Endothelial cell of umbilical vein (primary cell): ENCODE results near the gene NUP62CL. TPM values are rescaled to one million over a fixed set of nuclear protein-coding genes. Genes with fewer than 3 reads are reported as not detected.

ENCODE experiments used
- BruUV-seq: library from RNA; stranded (reverse); fragments of 400-500 nt; replicated peaks from 2 replicates; lab custom pipeline; 2021; lab: Mats Ljungman, UMichigan
- CTCF ChIA-PET: fragments of 300-600, 350-600 bp; sonication (Branson Sonifier 250); formaldehyde crosslinking; loops from one replicate; lab custom pipeline; 2021; ENCODE audit warnings: antibody characterized with exemption, inconsistent platforms; lab: Charles Lee
- POLR2A ChIA-PET: fragments of 300-600, 350-600 bp; sonication (Branson Sonifier 250); formaldehyde crosslinking; loops from one replicate; lab custom pipeline; 2021; ENCODE audit warnings: antibody characterized with exemption, inconsistent platforms; lab: Charles Lee
- DNase-seq: peaks from one replicate; pipeline ENCODE4 v3.0.0-alpha.2; 2011; ENCODE audit warnings: low read depth, low spot score
- FAIRE-seq: peaks from 2 replicates; lab custom pipeline; 2011; peaks lifted over from hg19 to GRCh38; lab: Jason Lieb, UNC
- H2AFZ ChIP-seq: 2 replicates; pipeline ENCODE4 v1.6.0; 2012; ENCODE audit warnings: low read depth, low read length, control low read depth, inconsistent platforms
- H3K27ac ChIP-seq: 2 replicates; pipeline ENCODE4 v1.5.1; 2011; ENCODE audit warnings: low read depth, mild to moderate bottlenecking, control low read depth, low read length, moderate library complexity; ENCODE audit not compliant: insufficient read depth
- H3K27me3 ChIP-seq, 2 experiments: 2 replicates each; pipeline versions ENCODE4 v1.6.0 to v1.6.1; 2011; ENCODE audit warnings: low read length in 2 of 2, mixed read lengths in 1 of 2; ENCODE audit not compliant: control insufficient read depth in 2 of 2, insufficient read depth in 2 of 2
- H3K36me3 ChIP-seq, 2 experiments: 2 replicates in 1 of 2; 3 replicates in 1 of 2; pipeline ENCODE4 v1.5.1; 2011; ENCODE audit warnings: low read length in 2 of 2, mild to moderate bottlenecking in 1 of 2, moderate library complexity in 1 of 2; ENCODE audit not compliant: control insufficient read depth in 2 of 2, insufficient read depth in 2 of 2; ENCODE audit errors: extremely low read depth in 1 of 2
- H3K4me1 ChIP-seq: 3 replicates; pipeline ENCODE4 v1.5.1; 2011; ENCODE audit warnings: mild to moderate bottlenecking, low read length; ENCODE audit not compliant: control insufficient read depth, insufficient read depth; ENCODE audit errors: extremely low read depth
- H3K4me2 ChIP-seq: 2 replicates; pipeline ENCODE4 v1.6.1; 2011; ENCODE audit warnings: low read length, control low read depth, mixed read lengths; ENCODE audit not compliant: insufficient read depth
- H3K4me3 ChIP-seq, 3 experiments: fragments of 200-600 bp in 1 of 3; sonication (generic), shearing (Covaris generic) in 1 of 3; replicated peaks in 1 of 3; 2 replicates each; pipeline ENCODE4 v1.5.1; 2011 to 2016; ENCODE audit warnings: control low read depth in 3 of 3, low read length in 3 of 3, mild to moderate bottlenecking in 2 of 3, inconsistent platforms in 1 of 3, low read depth in 1 of 3, moderate library complexity in 1 of 3; ENCODE audit not compliant: insufficient read depth in 1 of 3
- H3K79me2 ChIP-seq: 2 replicates; pipeline ENCODE4 v1.6.0; 2012; ENCODE audit warnings: low read length, inconsistent platforms; ENCODE audit not compliant: control insufficient read depth, insufficient read depth
- H3K9ac ChIP-seq: replicated peaks from 2 replicates; pipeline ENCODE3; 2011; ENCODE audit warnings: low read length, control low read depth; ENCODE audit not compliant: insufficient read depth; ENCODE audit errors: extremely low read depth
- H3K9me1 ChIP-seq: replicated peaks from 3 replicates; pipeline ENCODE4 v1.6.0; 2011; ENCODE audit warnings: mild to moderate bottlenecking, low read length; ENCODE audit not compliant: control insufficient read depth, insufficient read depth; ENCODE audit errors: extremely low read depth
- H3K9me3 ChIP-seq: replicated peaks from 2 replicates; pipeline ENCODE4 v1.5.1; 2012; ENCODE audit warnings: low read length, inconsistent platforms; ENCODE audit not compliant: control insufficient read depth, insufficient read depth
- H4K20me1 ChIP-seq: replicated peaks from 2 replicates; pipeline ENCODE3; 2011; ENCODE audit warnings: mild to moderate bottlenecking, low read length; ENCODE audit not compliant: control insufficient read depth, insufficient read depth; ENCODE audit errors: extremely low read depth
- CTCF ChIP-seq, 2 donors: IDR thresholded peaks; 1 replicate in 1 of 2; 2 replicates in 1 of 2; pipeline ENCODE4 v1.5.1; 2011; ENCODE audit warnings: low read length in 2 of 2, mild to moderate bottlenecking in 2 of 2, moderate library complexity in 2 of 2, control low read depth in 1 of 2, inconsistent platforms in 1 of 2, low read depth in 1 of 2; ENCODE audit not compliant: insufficient read depth in 1 of 2; ENCODE audit errors: extremely low read depth in 1 of 2
- EZH2 ChIP-seq: IDR thresholded peaks from 2 replicates; pipeline ENCODE4 v1.6.1; 2012; ENCODE audit warnings: borderline replicate concordance, low read depth, mild to moderate bottlenecking, moderate library complexity, low read length, inconsistent platforms; ENCODE audit not compliant: severe bottlenecking
- MYC ChIP-seq: IDR thresholded peaks from one replicate; pipeline ENCODE4 v1.6.1; 2011; ENCODE audit warnings: mild to moderate bottlenecking, low read depth, low read length
- POLR2A ChIP-seq: IDR thresholded peaks from 2 replicates; pipeline ENCODE4 v1.6.1; 2012; ENCODE audit warnings: low read depth, mild to moderate bottlenecking, control low read depth, low read length
- POLR2AphosphoS5 ChIP-seq: IDR thresholded peaks from 2 replicates; pipeline ENCODE4 v1.6.1; 2012; ENCODE audit warnings: low read depth, mild to moderate bottlenecking, control low read depth, low read length, moderate library complexity; ENCODE audit not compliant: insufficient read depth
- dilution Hi-C: fragments of 300-500 bp; cut with MboI; formaldehyde crosslinking; loops from one replicate; pipeline ENCODE4 v1.15.0; 2019; ENCODE audit warnings: low sequenced_read_pairs; ENCODE audit not compliant: extremely low pct_ligation_motif_present
- intact Hi-C: fragments of 100-400 bp; cut with micrococcal nuclease; formaldehyde crosslinking; loops from one replicate; pipeline ENCODE4 v1.10.0; 2022
- polyA plus RNA-seq, 4 experiments: library from polyadenylated mRNA; depleted of rRNA in 3 of 4; stranded (reverse) in 3 of 4; unstranded in 1 of 4; fragments of >200 nt; gene quantifications; 2 replicates each; pipeline versions ENCODE4 v1.2.1 to v1.2.3, GENCODE V29; 2011 to 2012; ENCODE audit warnings: missing spikeins in 1 of 4
- total RNA-seq: library from RNA; stranded (reverse); gene quantifications from 2 replicates; pipeline ENCODE4 v1.2.3, GENCODE V29; 2021
- TF ChIP-seq, protein P1 (sequence below): IDR thresholded peaks from 2 replicates; pipeline ENCODE4 v1.6.1; 2011; ENCODE audit not compliant: insufficient read depth, insufficient read length

Gene NUP62CL
- total and polyA plus RNA-seq, 2 donors (not counting 3 experiments of a cell fraction or from before 2014, with no cell fraction given) = not detected

- no peaks in the 10 kb centered on the region for H3K79me2 ChIP-seq
- H3K9ac ChIP-seq = no peak overlapping the region
- no peak overlapping the region for H3K27ac ChIP-seq
- ChIA-PET CTCF (no interaction called here), POLR2A (no interaction called here)
- intact Hi-C loops (no loop called here), dilution Hi-C loops (no loop called here)
- no peak overlapping the region for H2AFZ ChIP-seq
- no peaks in the 10 kb centered on the region for H3K9me3 ChIP-seq
- FAIRE-seq = no peak
- H3K36me3 ChIP-seq = no peaks in the 10 kb centered on the region
- BruUV-seq = no TSS peak
- H3K4me3 ChIP-seq = no peak overlapping the region
- no peaks in the 10 kb centered on the region for H3K27me3 ChIP-seq
- H3K9me1 ChIP-seq = no peaks in the 10 kb centered on the region
- no peaks in the 10 kb centered on the region for H3K4me1 ChIP-seq
- TF ChIP-seq POLR2AphosphoS5 (no peak), CTCF (IDR thresholded peaks at IDR 0.05; ENCODE audit: extremely low read depth in 1 of 2, insufficient read depth in 1 of 2, low read depth in 1 of 2, low read length in 2 of 2) (no peak), EZH2 (no peak), POLR2A (no peak), MYC (no peak)
- TF ChIP-seq, protein P1, sequence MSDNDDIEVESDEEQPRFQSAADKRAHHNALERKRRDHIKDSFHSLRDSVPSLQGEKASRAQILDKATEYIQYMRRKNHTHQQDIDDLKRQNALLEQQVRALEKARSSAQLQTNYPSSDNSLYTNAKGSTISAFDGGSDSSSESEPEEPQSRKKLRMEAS = no peak
- H3K4me2 ChIP-seq = no peak overlapping the region
- no peak for DNase-seq
- H4K20me1 ChIP-seq = no peaks in the 10 kb centered on the region
Measured at GRCh38 chrX:107107459-107107858, 98.8 kb downstream of the NUP62CL start.

GRCh38 chrX:107102980-107103379 is 103.3 kb downstream of the NUP62CL start:
- FAIRE-seq = no peak
- H3K4me2 ChIP-seq = no peak overlapping the region
- ChIA-PET CTCF (no interaction called here), POLR2A (no interaction called here)
- dilution Hi-C loops = no loop called here
- H2AFZ ChIP-seq = no peak overlapping the region
- no peaks in the 10 kb centered on the region for H3K36me3 ChIP-seq
- no peaks in the 10 kb centered on the region for H3K27me3 ChIP-seq
- H3K27ac ChIP-seq = no peak overlapping the region
- intact Hi-C loops = no loop called here
- no peaks in the 10 kb centered on the region for H4K20me1 ChIP-seq
- H3K79me2 ChIP-seq = no peaks in the 10 kb centered on the region
- no peak for DNase-seq
- H3K4me1 ChIP-seq = no peaks in the 10 kb centered on the region
- no peaks in the 10 kb centered on the region for H3K9me1 ChIP-seq
- no peak overlapping the region for H3K9ac ChIP-seq
- no peaks in the 10 kb centered on the region for H3K9me3 ChIP-seq
- H3K4me3 ChIP-seq = no peak overlapping the region
- TF ChIP-seq POLR2AphosphoS5 = no peak
- BruUV-seq = no TSS peak
